Measurements from ENCODE around the gene EMID1. TPM values are rescaled to one million over a fixed set of nuclear protein-coding genes. Genes with fewer than 3 reads are reported as not detected.
A peak's percentile ranks its signal among the peaks of the same experiment; 100 is the strongest.

Gene EMID1
- polyA plus RNA-seq (ENCODE audit: low read depth in 6 of 6): not detected

GRCh38 chr22:29205594-29206371, at the start of gene EMID1:
Gene EMID1 (plus strand): TSS chr22:29205896. CDS start chr22:29206039, 143 bp downstream.
- H3K9me3 Mint-ChIP-seq: peaks cover 0 to 2% (median 0%) of the 10 kb centered on the region in 7 donors
- no peaks in the 10 kb centered on the region for H3K36me3 Mint-ChIP-seq
- no peak for ATAC-seq (ENCODE audit: low read depth in 2 of 2)
- peaks cover 28 to 66% (median 55%) of the 10 kb centered on the region in 3 donors for H3K4me1 Mint-ChIP-seq
- no peak for DNase-seq
- peak within 1 kb of the TSS in 4 of 6 donors; percentile 32 to 84 (median 46) for H3K27ac Mint-ChIP-seq
- peaks cover 72 to 87% (median 84%) of the 10 kb centered on the region in 3 donors for H3K27me3 Mint-ChIP-seq
- H3K4me3 Mint-ChIP-seq: peak within 1 kb of the TSS; percentile 49 to 85 (median 78)

GRCh38 chr22:29155966-29156365, 49.7 kb upstream of the EMID1 start:
- peak overlapping the region in 1 of 8 donors; percentile 59 for H3K4me3 Mint-ChIP-seq
- DNase-seq (no peak), ATAC-seq (ENCODE audit: low read depth in 2 of 2) (no peak)
- peaks cover 59 to 83% (median 70%) of the 10 kb centered on the region in 3 donors for H3K27me3 Mint-ChIP-seq
- no peaks in the 10 kb centered on the region for H3K36me3 Mint-ChIP-seq
- no peaks in the 10 kb centered on the region for H3K9me3 Mint-ChIP-seq
- peak overlapping the region in 1 of 6 donors; percentile 56 for H3K27ac Mint-ChIP-seq
- peaks cover 12 to 39% (median 19%) of the 10 kb centered on the region in 3 donors for H3K4me1 Mint-ChIP-seq

GRCh38 chr22:29156507-29156906, 49.2 kb upstream of the EMID1 start:
- H3K9me3 Mint-ChIP-seq: no peaks in the 10 kb centered on the region
- DNase-seq (no peak), ATAC-seq (ENCODE audit: low read depth in 2 of 2) (no peak)
- no peak overlapping the region for H3K27ac Mint-ChIP-seq
- H3K4me1 Mint-ChIP-seq: peaks cover 12 to 39% (median 19%) of the 10 kb centered on the region in 3 donors
- peaks cover 57 to 84% (median 72%) of the 10 kb centered on the region in 3 donors for H3K27me3 Mint-ChIP-seq
- H3K36me3 Mint-ChIP-seq: no peaks in the 10 kb centered on the region
- H3K4me3 Mint-ChIP-seq: no peak overlapping the region

GRCh38 chr22:29157759-29158535, 47.7 kb upstream of the EMID1 start:
- H3K4me1 Mint-ChIP-seq: peaks cover 12 to 31% (median 12%) of the 10 kb centered on the region in 3 donors
- H3K36me3 Mint-ChIP-seq: no peaks in the 10 kb centered on the region
- H3K4me3 Mint-ChIP-seq: no peak overlapping the region
- no peak for DNase-seq
- H3K27ac Mint-ChIP-seq: no peak overlapping the region
- H3K9me3 Mint-ChIP-seq: no peaks in the 10 kb centered on the region
- no peak for ATAC-seq (ENCODE audit: low read depth in 2 of 2)
- peaks cover 61 to 77% (median 62%) of the 10 kb centered on the region in 3 donors for H3K27me3 Mint-ChIP-seq

- Mint-ChIP-seq H3K36me3 (no peaks in the 10 kb centered on the region), H3K27me3 (peaks cover 55 to 77% (median 58%) of the 10 kb centered on the region in 3 donors), H3K4me1 (peaks cover 12 to 27% (median 12%) of the 10 kb centered on the region in 3 donors), H3K9me3 (peaks cover 0 to 2% (median 0%) of the 10 kb centered on the region in 7 donors), H3K4me3 (no peak overlapping the region), H3K27ac (no peak overlapping the region)
- DNase-seq (no peak), ATAC-seq (ENCODE audit: low read depth in 2 of 2) (no peak)
Observed at GRCh38 chr22:29158546-29158945, 47.1 kb upstream of the EMID1 start.

- no peaks in the 10 kb centered on the region for H3K36me3 Mint-ChIP-seq
- H3K4me3 Mint-ChIP-seq: no peak overlapping the region
- H3K27ac Mint-ChIP-seq: peak overlapping the region in 1 of 6 donors; percentile 58
- DNase-seq: no peak
- no peak for ATAC-seq (ENCODE audit: low read depth in 2 of 2)
- peaks cover 22 to 44% (median 31%) of the 10 kb centered on the region in 3 donors for H3K4me1 Mint-ChIP-seq
- H3K27me3 Mint-ChIP-seq: peaks cover 17 to 49% (median 31%) of the 10 kb centered on the region in 3 donors
- H3K9me3 Mint-ChIP-seq: peaks cover 0 to 8% (median 4%) of the 10 kb centered on the region in 7 donors
Observed at GRCh38 chr22:29163808-29164207, 41.9 kb upstream of the EMID1 start.

- Mint-ChIP-seq H3K9me3 (peaks cover 0 to 8% (median 4%) of the 10 kb centered on the region in 7 donors), H3K27ac (peak overlapping the region in 3 of 6 donors; percentile 70 to 100 (median 100)), H3K4me3 (peak overlapping the region in 2 of 8 donors; percentile 35 to 66), H3K36me3 (peaks cover 0 to 3% of the 10 kb centered on the region in 2 donors), H3K27me3 (peaks cover 17 to 53% (median 24%) of the 10 kb centered on the region in 3 donors), H3K4me1 (peaks cover 24 to 51% (median 35%) of the 10 kb centered on the region in 3 donors)
- ATAC-seq (ENCODE audit: low read depth in 2 of 2): no peak
- no peak for DNase-seq
Observed at GRCh38 chr22:29165321-29166060, 40.2 kb upstream of the EMID1 start.

GRCh38 chr22:29166180-29166579, 39.5 kb upstream of the EMID1 start:
- no peak for ATAC-seq (ENCODE audit: low read depth in 2 of 2)
- peaks cover 0 to 8% of the 10 kb centered on the region in 2 donors for H3K36me3 Mint-ChIP-seq
- peaks cover 16 to 54% (median 21%) of the 10 kb centered on the region in 3 donors for H3K27me3 Mint-ChIP-seq
- peak overlapping the region in 5 of 6 donors; percentile 38 to 100 (median 94) for H3K27ac Mint-ChIP-seq
- H3K4me3 Mint-ChIP-seq: peak overlapping the region in 3 of 8 donors; percentile 6 to 90 (median 31)
- H3K4me1 Mint-ChIP-seq: peaks cover 23 to 48% (median 35%) of the 10 kb centered on the region in 3 donors
- peaks cover 0 to 10% (median 7%) of the 10 kb centered on the region in 7 donors for H3K9me3 Mint-ChIP-seq
- no peak for DNase-seq

- Mint-ChIP-seq H3K27ac (peak overlapping the region; percentile 94 to 100 (median 100)), H3K36me3 (peaks cover 0 to 13% of the 10 kb centered on the region in 2 donors), H3K27me3 (peaks cover 17 to 62% (median 26%) of the 10 kb centered on the region in 3 donors), H3K9me3 (peaks cover 0 to 14% (median 8%) of the 10 kb centered on the region in 7 donors), H3K4me1 (peaks cover 27 to 48% (median 44%) of the 10 kb centered on the region in 3 donors), H3K4me3 (peak overlapping the region; percentile 8 to 90 (median 76))
- DNase-seq (peak; percentile 91), ATAC-seq (ENCODE audit: low read depth in 2 of 2) (peak; percentile 90)
Observed at GRCh38 chr22:29167032-29167911, 38.4 kb upstream of the EMID1 start.

- no peak for DNase-seq
- Mint-ChIP-seq H3K4me3 (no peak overlapping the region), H3K36me3 (peaks cover 10 to 33% of the 10 kb centered on the region in 2 donors), H3K27me3 (peaks cover 15 to 77% (median 35%) of the 10 kb centered on the region in 3 donors), H3K9me3 (peaks cover 18 to 53% (median 40%) of the 10 kb centered on the region in 7 donors), H3K4me1 (peaks cover 18 to 33% (median 28%) of the 10 kb centered on the region in 3 donors), H3K27ac (peak overlapping the region in 1 of 6 donors; percentile 98)
- ATAC-seq (ENCODE audit: low read depth in 2 of 2): no peak
Observed at GRCh38 chr22:29171721-29172120, 34.0 kb upstream of the EMID1 start.

GRCh38 chr22:29172216-29172615, 33.5 kb upstream of the EMID1 start:
- Mint-ChIP-seq H3K36me3 (peaks cover 10 to 34% of the 10 kb centered on the region in 2 donors), H3K4me1 (peaks cover 14 to 28% (median 23%) of the 10 kb centered on the region in 3 donors), H3K9me3 (peaks cover 18 to 53% (median 41%) of the 10 kb centered on the region in 7 donors), H3K4me3 (no peak overlapping the region), H3K27ac (peak overlapping the region in 1 of 6 donors; percentile 98), H3K27me3 (peaks cover 16 to 80% (median 37%) of the 10 kb centered on the region in 3 donors)
- ATAC-seq (ENCODE audit: low read depth in 2 of 2): no peak
- DNase-seq: no peak

Data from naive B cell (primary cell).